Stimulated activated CD8-positive, alpha-beta memory T cell treated with anti-CD3 and anti-CD28 coated beads, Interleukin-12 subunit alpha, Interleukin-12 subunit beta, amount 100 ng/mL, for 4 hours (primary cell): ENCODE results near the gene PRSS38.

Source experiments
- DNase-seq: peaks from one replicate; pipeline ENCODE4 v3.0.0-alpha.2; 2020; ENCODE audit warnings: low read depth

Gene PRSS38

GRCh38 chr1:227779021-227779441 is 36.4 kb upstream of the PRSS38 start:
- DNase-seq = no peak

- DNase-seq = no peak
These were observed 35.8 kb upstream of the PRSS38 start for GRCh38 chr1:227779685-227780084.

GRCh38 chr1:227780101-227781044 is 35.1 kb upstream of the PRSS38 start:
- no peak for DNase-seq

GRCh38 chr1:227781314-227781930 is 34.1 kb upstream of the PRSS38 start:
- no peak for DNase-seq

GRCh38 chr1:227782226-227782625 is 33.2 kb upstream of the PRSS38 start:
- DNase-seq = no peak

- no peak for DNase-seq
These were observed 30.2 kb upstream of the PRSS38 start for GRCh38 chr1:227785094-227785804.

GRCh38 chr1:227785805-227786671 is 29.4 kb upstream of the PRSS38 start:
- no peak for DNase-seq

- no peak for DNase-seq
These were observed 28.6 kb upstream of the PRSS38 start for GRCh38 chr1:227786673-227787512.

GRCh38 chr1:227787513-227788270 is 27.8 kb upstream of the PRSS38 start:
- peak; percentile 87 for DNase-seq

GRCh38 chr1:227788271-227789083 is 27.0 kb upstream of the PRSS38 start:
- DNase-seq = no peak

GRCh38 chr1:227789084-227790033 is 26.1 kb upstream of the PRSS38 start:
- DNase-seq = no peak

- no peak for DNase-seq
These were observed 25.5 kb upstream of the PRSS38 start for GRCh38 chr1:227790034-227790400.

GRCh38 chr1:227790868-227791267 is 24.6 kb upstream of the PRSS38 start:
- DNase-seq = no peak

- no peak for DNase-seq
These were observed 23.9 kb upstream of the PRSS38 start for GRCh38 chr1:227791425-227792143.

- DNase-seq = no peak
These were observed 23.0 kb upstream of the PRSS38 start for GRCh38 chr1:227792216-227793078.
